Mammary epithelial cell (primary cell): ENCODE results near the gene STK33.

Experiments
- EZH2 ChIP-seq: IDR thresholded peaks from 2 replicates; pipeline ENCODE4 v1.6.1; 2012; ENCODE audit warnings: low read length, inconsistent platforms, borderline replicate concordance
- TF ChIP-seq, protein P1 (sequence below), 2 donors: IDR thresholded peaks in 1 of 2; conservative IDR thresholded peaks in 1 of 2; 2 replicates each; pipeline ENCODE4 v1.5.1; 2011 to 2012; ENCODE audit warnings: inconsistent platforms in 2 of 2, low read length in 2 of 2, mild to moderate bottlenecking in 2 of 2, control low read depth in 1 of 2, low read depth in 1 of 2; ENCODE audit not compliant: insufficient read depth in 1 of 2; ENCODE audit errors: extremely low read depth in 1 of 2

GRCh38 chr11:8603696-8604077, 9.7 kb upstream of the STK33 start:
- TF ChIP-seq, protein P1, sequence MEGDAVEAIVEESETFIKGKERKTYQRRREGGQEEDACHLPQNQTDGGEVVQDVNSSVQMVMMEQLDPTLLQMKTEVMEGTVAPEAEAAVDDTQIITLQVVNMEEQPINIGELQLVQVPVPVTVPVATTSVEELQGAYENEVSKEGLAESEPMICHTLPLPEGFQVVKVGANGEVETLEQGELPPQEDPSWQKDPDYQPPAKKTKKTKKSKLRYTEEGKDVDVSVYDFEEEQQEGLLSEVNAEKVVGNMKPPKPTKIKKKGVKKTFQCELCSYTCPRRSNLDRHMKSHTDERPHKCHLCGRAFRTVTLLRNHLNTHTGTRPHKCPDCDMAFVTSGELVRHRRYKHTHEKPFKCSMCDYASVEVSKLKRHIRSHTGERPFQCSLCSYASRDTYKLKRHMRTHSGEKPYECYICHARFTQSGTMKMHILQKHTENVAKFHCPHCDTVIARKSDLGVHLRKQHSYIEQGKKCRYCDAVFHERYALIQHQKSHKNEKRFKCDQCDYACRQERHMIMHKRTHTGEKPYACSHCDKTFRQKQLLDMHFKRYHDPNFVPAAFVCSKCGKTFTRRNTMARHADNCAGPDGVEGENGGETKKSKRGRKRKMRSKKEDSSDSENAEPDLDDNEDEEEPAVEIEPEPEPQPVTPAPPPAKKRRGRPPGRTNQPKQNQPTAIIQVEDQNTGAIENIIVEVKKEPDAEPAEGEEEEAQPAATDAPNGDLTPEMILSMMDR (conservative IDR thresholded peaks at IDR 0.05 in 1 of 2, IDR thresholded peaks at IDR 0.05 in 1 of 2; ENCODE audit: extremely low read depth in 1 of 2, insufficient read depth in 1 of 2, low read depth in 1 of 2, low read length in 2 of 2): no peak
- no peak for TF ChIP-seq EZH2
